22Rv1 (cell line): ENCODE data around the gene MAST1.

ENCODE experiments used
- H3K27ac ChIP-seq: fragments of 450-650 bp; 2 replicates; pipeline ENCODE4 v1.5.1; 2017
- CTCF ChIP-seq: fragments of 450-650 bp; IDR thresholded peaks from 2 replicates; pipeline ENCODE4 v1.5.1; 2017; ENCODE audit warnings: mild to moderate bottlenecking
- ZFX ChIP-seq: fragments of 450-650 bp; IDR thresholded peaks from 2 replicates; pipeline ENCODE4 v1.6.1; 2017; ENCODE audit warnings: antibody characterized with exemption, borderline replicate concordance

Gene MAST1

GRCh38 chr19:12886651-12886968, 48.3 kb downstream of the MAST1 start:
- no peak overlapping the region for H3K27ac ChIP-seq
- TF ChIP-seq ZFX, result no peak
- no peak for TF ChIP-seq CTCF

GRCh38 chr19:12886969-12887747, 48.8 kb downstream of the MAST1 start, which contains the start of gene KLF1:
KLF1 (minus strand) TSS chr19:12887201; CDS start chr19:12887140, 61 bp downstream.
- TF ChIP-seq CTCF, result no peak
- no peak for TF ChIP-seq ZFX
- no peak within 1 kb of the TSS for H3K27ac ChIP-seq

GRCh38 chr19:12888006-12888603, 49.8 kb downstream of the MAST1 start:
- TF ChIP-seq CTCF (no peak), ZFX (no peak)

GRCh38 chr19:12890299-12890786, 52.0 kb downstream of the MAST1 start:
- peak overlapping the region; percentile 56 for H3K27ac ChIP-seq

More at GRCh38 chr19:12888006-12888603, 49.8 kb downstream of the MAST1 start:
- no peak overlapping the region for H3K27ac ChIP-seq

GRCh38 chr19:12890787-12891552, 52.7 kb downstream of the MAST1 start, which contains the start of gene GCDH:
GCDH (plus strand) TSS chr19:12891160; CDS start chr19:12891305, 145 bp downstream.
- H3K27ac ChIP-seq, result peak within 1 kb of the TSS; percentile 56
- TF ChIP-seq CTCF, result no peak
- TF ChIP-seq ZFX, result no peak

GRCh38 chr19:12891553-12892021, 53.3 kb downstream of the MAST1 start:
- TF ChIP-seq CTCF (no peak), ZFX (no peak)
- peak overlapping the region; percentile 56 for H3K27ac ChIP-seq

GRCh38 chr19:12893582-12893981, 55.3 kb downstream of the MAST1 start:
- H3K27ac ChIP-seq, result no peak overlapping the region
- TF ChIP-seq CTCF (no peak), ZFX (no peak)
